ENCODE data around the gene POLE.

The POLE gene

DNA sequence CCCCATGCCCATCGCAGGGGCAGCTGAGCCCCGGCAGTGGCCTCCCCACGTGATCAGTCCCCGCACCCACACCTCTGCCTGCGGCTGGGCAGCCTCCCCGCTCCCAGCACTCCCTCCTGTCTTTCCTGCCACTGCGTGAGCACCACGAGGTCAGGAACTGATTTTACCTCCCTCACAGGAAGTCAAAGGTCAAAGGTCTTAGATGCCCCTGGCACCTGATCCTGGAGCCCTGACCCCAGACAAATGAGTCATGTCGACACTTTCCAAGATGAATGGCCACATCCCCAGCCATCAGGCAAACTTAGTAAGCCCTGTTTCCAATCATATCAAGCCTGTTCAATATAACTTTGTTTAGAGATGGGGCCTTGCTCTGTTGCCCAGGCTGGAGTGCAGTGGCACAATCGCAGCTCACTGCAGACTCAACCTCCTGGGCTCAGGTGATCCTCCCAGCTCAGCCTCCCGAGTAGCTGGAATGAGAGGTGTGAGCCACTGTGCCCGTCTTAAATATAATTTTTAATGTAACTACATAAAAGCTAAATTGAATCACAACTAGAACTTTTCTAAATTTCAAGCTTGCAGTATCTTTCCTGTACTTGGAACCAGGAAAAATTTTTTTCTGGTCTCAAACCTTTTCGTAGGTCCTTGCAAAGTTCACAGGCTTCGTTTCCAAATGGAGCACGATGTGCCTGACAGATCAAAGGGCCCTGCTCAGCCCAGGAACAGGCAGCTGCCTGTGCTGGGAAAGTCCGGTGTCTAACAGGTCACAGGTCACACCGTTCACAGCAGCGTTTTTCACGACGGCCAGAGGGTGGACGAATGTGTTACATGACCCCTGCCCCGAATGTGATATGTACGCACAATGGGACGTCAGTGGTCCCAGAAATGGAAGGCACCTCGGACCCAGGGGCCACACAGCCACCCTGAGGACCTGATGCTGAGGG, 78.6 kb downstream of the POLE start:
- TF ChIP-seq, protein P1, sequence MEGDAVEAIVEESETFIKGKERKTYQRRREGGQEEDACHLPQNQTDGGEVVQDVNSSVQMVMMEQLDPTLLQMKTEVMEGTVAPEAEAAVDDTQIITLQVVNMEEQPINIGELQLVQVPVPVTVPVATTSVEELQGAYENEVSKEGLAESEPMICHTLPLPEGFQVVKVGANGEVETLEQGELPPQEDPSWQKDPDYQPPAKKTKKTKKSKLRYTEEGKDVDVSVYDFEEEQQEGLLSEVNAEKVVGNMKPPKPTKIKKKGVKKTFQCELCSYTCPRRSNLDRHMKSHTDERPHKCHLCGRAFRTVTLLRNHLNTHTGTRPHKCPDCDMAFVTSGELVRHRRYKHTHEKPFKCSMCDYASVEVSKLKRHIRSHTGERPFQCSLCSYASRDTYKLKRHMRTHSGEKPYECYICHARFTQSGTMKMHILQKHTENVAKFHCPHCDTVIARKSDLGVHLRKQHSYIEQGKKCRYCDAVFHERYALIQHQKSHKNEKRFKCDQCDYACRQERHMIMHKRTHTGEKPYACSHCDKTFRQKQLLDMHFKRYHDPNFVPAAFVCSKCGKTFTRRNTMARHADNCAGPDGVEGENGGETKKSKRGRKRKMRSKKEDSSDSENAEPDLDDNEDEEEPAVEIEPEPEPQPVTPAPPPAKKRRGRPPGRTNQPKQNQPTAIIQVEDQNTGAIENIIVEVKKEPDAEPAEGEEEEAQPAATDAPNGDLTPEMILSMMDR (IDR thresholded peaks at IDR 0.05): no peak
- TF ChIP-seq ZFX (IDR thresholded peaks at IDR 0.05; ENCODE audit: borderline replicate concordance): no peak
- H3K27ac ChIP-seq: no peak overlapping the region

- no peak overlapping the region for H3K27ac ChIP-seq
- TF ChIP-seq, protein P1 (IDR thresholded peaks at IDR 0.05): no peak
- no peak for TF ChIP-seq ZFX (IDR thresholded peaks at IDR 0.05; ENCODE audit: borderline replicate concordance)
Observed at GRCh38 chr12:132606927-132607326, 80.2 kb downstream of the POLE start.

- TF ChIP-seq, protein P1 (IDR thresholded peaks at IDR 0.05): no peak
- TF ChIP-seq ZFX (IDR thresholded peaks at IDR 0.05; ENCODE audit: borderline replicate concordance): no peak
- no peak overlapping the region for H3K27ac ChIP-seq
Observed at GRCh38 chr12:132606466-132606865, 80.7 kb downstream of the POLE start.

GRCh38 chr12:132605892-132606291, 81.2 kb downstream of the POLE start:
- no peak for TF ChIP-seq ZFX (IDR thresholded peaks at IDR 0.05; ENCODE audit: borderline replicate concordance)
- TF ChIP-seq, protein P1 (IDR thresholded peaks at IDR 0.05): no peak
- H3K27ac ChIP-seq: no peak overlapping the region

DNA sequence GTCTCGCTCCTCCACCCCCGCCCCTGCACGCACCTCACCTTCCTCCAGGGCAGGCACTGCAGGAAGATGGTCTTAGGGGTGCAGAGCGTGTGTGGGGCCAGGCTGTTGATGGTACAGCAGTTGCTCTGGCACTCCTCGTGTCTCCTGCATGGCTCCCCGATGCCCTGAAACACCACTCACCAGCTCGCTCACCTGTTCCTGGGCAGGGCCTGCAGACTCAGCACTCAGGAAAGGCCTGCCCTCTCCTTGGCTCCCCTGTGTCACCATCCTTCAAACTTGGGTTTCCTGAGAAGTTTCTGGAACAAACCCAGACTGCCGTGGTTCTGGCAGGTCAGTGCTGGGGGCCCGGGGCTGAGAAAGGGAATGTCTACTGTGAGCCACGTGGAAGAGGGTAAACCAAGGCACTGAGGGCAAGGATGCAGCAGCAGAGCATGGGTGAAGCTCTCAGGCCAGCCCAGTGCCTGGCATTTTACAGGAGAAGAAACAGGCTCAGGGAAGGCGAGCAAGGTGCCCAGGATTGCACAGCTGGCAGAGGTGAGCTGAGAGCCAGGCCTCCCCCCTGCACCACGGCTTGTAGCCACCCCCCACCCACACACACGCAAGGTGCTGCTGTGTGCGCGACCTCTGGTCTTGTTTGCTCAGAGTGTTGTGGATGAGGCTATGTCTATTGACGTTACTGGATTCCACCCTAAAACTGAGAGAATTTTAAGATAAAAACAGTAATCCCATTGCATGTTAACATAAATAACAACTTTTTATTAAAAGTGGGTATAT, 82.3 kb downstream of the POLE start:
- H3K27ac ChIP-seq: no peak overlapping the region
- TF ChIP-seq, protein P1 (IDR thresholded peaks at IDR 0.05): no peak
- TF ChIP-seq ZFX (IDR thresholded peaks at IDR 0.05; ENCODE audit: borderline replicate concordance): no peak

DNA sequence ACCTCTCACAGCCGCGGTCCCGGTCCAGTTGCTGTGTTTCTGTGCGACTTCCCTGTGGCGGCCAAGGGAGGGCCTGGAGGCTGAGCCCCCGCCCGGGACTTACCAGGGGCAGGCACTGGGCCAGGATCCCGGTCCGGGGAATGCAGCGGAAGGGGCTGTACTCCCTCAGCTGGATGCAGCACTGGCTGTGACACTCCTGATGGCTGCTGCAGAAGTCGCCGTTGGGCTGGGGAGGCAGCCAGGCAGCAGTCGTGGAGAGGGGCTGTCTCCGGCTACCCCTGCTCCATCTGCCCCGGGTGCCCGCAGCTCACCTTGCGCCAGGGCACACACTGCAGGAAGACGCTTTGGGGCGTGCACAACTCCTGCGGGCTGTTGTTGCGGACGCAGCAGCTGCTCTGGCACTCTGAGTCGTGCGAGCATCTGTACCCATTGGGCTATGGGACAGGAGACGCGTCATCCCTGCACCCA, 83.0 kb downstream of the POLE start:
- no peak overlapping the region for H3K27ac ChIP-seq
- TF ChIP-seq, protein P1 (IDR thresholded peaks at IDR 0.05): no peak
- no peak for TF ChIP-seq ZFX (IDR thresholded peaks at IDR 0.05; ENCODE audit: borderline replicate concordance)

All from 22Rv1 (cell line).